ENCODE measurements around the gene RBM10.

DNA sequence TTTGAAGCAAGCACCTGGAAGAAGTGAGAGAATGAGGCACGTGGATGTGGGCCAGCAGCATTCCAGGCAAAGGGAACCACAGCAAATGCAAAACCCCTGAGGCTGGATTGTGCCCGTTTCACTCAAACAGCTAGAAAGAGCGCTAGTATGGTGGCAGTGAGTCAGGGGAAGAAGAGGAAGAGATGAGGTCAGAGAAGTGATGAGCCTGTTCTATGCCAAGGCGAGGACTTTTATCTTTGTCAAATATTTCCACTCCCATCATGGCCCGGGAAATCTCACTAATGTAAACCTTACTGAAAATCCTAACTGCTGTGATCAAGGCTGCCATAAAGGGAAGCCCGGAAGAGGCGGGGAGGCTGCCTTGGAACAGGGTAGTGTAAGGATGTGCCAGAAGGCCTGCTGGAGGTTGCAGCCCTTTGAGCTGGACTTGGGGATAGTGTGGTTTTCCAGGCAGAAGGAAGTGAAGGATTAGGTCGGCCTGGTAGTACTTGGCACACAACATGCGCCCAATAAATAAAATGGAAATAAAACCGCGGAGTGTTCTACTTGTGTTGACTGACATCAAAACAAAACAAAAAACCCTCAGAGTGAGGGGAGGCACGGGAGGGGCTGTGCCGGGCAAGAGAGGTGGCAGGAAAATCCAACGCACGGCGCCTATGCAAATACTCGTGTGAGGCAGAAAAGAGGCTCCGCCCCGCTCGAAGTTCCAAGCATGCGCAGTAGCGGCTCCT lies 72.3 kb downstream of the RBM10 start:
- no peak for TF ChIP-seq ZNF274 (IDR thresholded peaks at IDR 0.05; ENCODE audit: low read depth, low read length)
- no peak for TF ChIP-seq SUZ12 (IDR thresholded peaks at IDR 0.05; ENCODE audit: extremely low read depth, insufficient read depth, insufficient read length)
